ENCODE data around the gene PEX10.

- TF ChIP-seq SIN3A (conservative IDR thresholded peaks at IDR 0.05 in 1 of 2, IDR thresholded peaks at IDR 0.05 in 1 of 2; ENCODE audit: low read depth in 1 of 2, low read length in 2 of 2) (no peak), EGR1 (IDR thresholded peaks at IDR 0.05; ENCODE audit: borderline replicate concordance, low read depth, low read length) (no peak), SRF (IDR thresholded peaks at IDR 0.05; ENCODE audit: low read depth, low read length) (no peak), RXRA (IDR thresholded peaks at IDR 0.05; ENCODE audit: insufficient read depth, low read depth, low read length) (no peak)
Measured at GRCh38 chr1:2452932-2453315, 40.6 kb upstream of the PEX10 start.

Data from H1 (cell line).